Uterus (tissue), 4 donors: ENCODE results near the gene COL6A1. TPM values are rescaled to one million over a fixed set of nuclear protein-coding genes. Genes with fewer than 3 reads are reported as not detected.

Source experiments
- DNase-seq, 2 donors: peaks; one replicate each; pipeline ENCODE4 v3.0.0-alpha.2; 2019 to 2020
- H3K27ac ChIP-seq, 2 donors: fragments of 200-600 bp; sonication (generic); 1 replicate in 1 of 2; 2 replicates in 1 of 2; pipeline ENCODE4 v1.5.1; 2016 to 2018
- H3K27me3 ChIP-seq, 2 donors: fragments of 200-600 bp; sonication (generic); one replicate each; pipeline ENCODE4 v1.5.1; 2018 to 2019; ENCODE audit warnings: control low read depth in 1 of 2
- H3K36me3 ChIP-seq, 2 donors: fragments of 200-600 bp; sonication (generic); one replicate each; pipeline ENCODE4 v1.5.1; 2019; ENCODE audit warnings: control low read depth in 1 of 2
- H3K4me1 ChIP-seq, 2 donors: fragments of 200-600 bp; sonication (generic); one replicate each; pipeline ENCODE4 v1.5.1; 2018 to 2019; ENCODE audit warnings: control low read depth in 1 of 2
- H3K4me3 ChIP-seq, 2 donors: fragments of 200-600 bp; sonication (generic); 1 replicate in 1 of 2; 2 replicates in 1 of 2; pipeline ENCODE4 v1.5.1; 2018 to 2019; ENCODE audit warnings: mild to moderate bottlenecking in 1 of 2
- H3K9me3 ChIP-seq, 2 donors: fragments of 200-600 bp; sonication (generic); one replicate each; pipeline ENCODE4 v1.5.1; 2019; ENCODE audit warnings: control low read depth in 1 of 2
- POLR2A ChIP-seq, 2 donors: fragments of 450-650 bp; IDR thresholded peaks; one replicate each; pipeline ENCODE4 v1.6.1; 2016; ENCODE audit warnings: antibody characterized with exemption in 2 of 2, mild to moderate bottlenecking in 1 of 2, moderate library complexity in 1 of 2
- intact Hi-C: fragments of 100-400 bp; cut with DNase I; formaldehyde crosslinking; loops from one replicate; pipeline ENCODE4 v1.15.1; 2023; ENCODE audit warnings: low total_unique reads
- total RNA-seq, 4 donors: library from RNA; depleted of rRNA in 3 of 4; stranded (reverse); fragments of >200 nt in 3 of 4; gene quantifications; one replicate each; pipeline versions ENCODE4 v1.1.0 to v1.2.4, GENCODE V29; 2014 to 2023
- TF ChIP-seq, protein P1 (sequence below), 4 experiments: fragments of 200-600 bp in 2 of 4; fragments of 450-650 bp in 2 of 4; sonication (generic) in 2 of 4; IDR thresholded peaks; one replicate each; pipeline ENCODE4 v1.5.1; 2016 to 2019; ENCODE audit warnings: antibody characterized with exemption in 4 of 4, mild to moderate bottlenecking in 2 of 4, moderate library complexity in 1 of 4
- donor health status: DM: yes; HTN: yes; CAD: no.

COL6A1 gene
- total RNA-seq, 4 donors from 2014 or later: 621 to 1,160 (median 804) TPM

- H3K27ac ChIP-seq: peak overlapping the region; percentile 92 to 96
Observed at GRCh38 chr21:46051379-46051770, 69.8 kb downstream of the COL6A1 start.

DNA sequence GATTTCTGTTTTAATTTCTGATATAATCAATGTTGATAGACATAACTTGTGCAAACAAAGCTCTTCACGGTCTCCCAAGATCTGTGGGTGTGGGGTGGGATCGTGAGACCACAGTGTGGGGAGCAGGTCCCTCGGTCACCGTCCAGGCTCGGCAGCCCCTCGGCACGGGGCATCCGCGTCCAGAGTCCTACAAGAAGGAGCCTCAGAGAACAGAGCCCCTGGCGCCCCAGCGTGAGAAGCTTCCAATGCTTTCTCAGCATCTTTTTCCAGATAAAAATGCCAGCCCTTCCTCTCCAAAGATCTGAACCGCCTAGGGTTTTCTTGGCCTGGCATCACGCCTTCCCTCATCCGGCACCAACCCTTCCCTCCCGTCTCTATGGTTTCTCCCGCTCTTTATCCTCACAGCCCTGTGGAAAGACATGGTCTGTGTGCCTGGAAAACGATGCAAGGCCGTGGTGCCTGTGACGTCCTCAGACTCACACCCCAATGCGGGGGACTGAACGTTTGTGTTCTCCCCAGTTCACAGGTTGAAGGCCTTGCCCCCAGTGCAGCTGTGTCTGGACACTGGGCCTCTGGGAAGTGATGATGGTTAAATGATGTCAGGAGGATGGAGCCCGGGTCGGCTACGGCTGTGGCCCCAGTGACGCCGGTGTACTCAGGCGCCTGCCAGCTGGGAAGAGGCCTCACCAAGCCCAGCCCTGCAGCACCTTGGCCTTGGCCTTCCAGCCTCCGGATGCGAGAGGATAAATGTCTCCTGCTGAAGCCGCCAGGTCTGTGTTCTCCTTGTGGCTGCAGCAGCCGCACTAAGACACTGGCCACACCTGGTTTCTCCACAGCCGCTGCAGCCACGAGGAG is 70.5 kb downstream of the COL6A1 start:
- H3K9me3 ChIP-seq: no peaks in the 10 kb centered on the region
- no peak overlapping the region for H3K4me3 ChIP-seq
- peak in 1 of 2 donors; percentile 24 for DNase-seq
- H3K27me3 ChIP-seq: no peaks in the 10 kb centered on the region
- peak overlapping the region; percentile 92 to 96 for H3K27ac ChIP-seq
- intact Hi-C loops: loop anchor here (5.0 kb wide), 1 partner anchor 70 kb away; the partner anchor contains the start of gene COL6A1
- H3K36me3 ChIP-seq: no peaks in the 10 kb centered on the region
- H3K4me1 ChIP-seq: peaks cover 15 to 32% of the 10 kb centered on the region in 2 donors
- no peak for TF ChIP-seq POLR2A (IDR thresholded peaks at IDR 0.05)
- TF ChIP-seq, protein P1, sequence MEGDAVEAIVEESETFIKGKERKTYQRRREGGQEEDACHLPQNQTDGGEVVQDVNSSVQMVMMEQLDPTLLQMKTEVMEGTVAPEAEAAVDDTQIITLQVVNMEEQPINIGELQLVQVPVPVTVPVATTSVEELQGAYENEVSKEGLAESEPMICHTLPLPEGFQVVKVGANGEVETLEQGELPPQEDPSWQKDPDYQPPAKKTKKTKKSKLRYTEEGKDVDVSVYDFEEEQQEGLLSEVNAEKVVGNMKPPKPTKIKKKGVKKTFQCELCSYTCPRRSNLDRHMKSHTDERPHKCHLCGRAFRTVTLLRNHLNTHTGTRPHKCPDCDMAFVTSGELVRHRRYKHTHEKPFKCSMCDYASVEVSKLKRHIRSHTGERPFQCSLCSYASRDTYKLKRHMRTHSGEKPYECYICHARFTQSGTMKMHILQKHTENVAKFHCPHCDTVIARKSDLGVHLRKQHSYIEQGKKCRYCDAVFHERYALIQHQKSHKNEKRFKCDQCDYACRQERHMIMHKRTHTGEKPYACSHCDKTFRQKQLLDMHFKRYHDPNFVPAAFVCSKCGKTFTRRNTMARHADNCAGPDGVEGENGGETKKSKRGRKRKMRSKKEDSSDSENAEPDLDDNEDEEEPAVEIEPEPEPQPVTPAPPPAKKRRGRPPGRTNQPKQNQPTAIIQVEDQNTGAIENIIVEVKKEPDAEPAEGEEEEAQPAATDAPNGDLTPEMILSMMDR (IDR thresholded peaks at IDR 0.05): no peak

More at GRCh38 chr21:46051379-46051770, 69.8 kb downstream of the COL6A1 start:
- no peaks in the 10 kb centered on the region for H3K9me3 ChIP-seq
- H3K27me3 ChIP-seq: no peaks in the 10 kb centered on the region
- H3K4me1 ChIP-seq: peaks cover 12 to 28% of the 10 kb centered on the region in 2 donors
- H3K36me3 ChIP-seq: no peaks in the 10 kb centered on the region
- no peak for DNase-seq
- intact Hi-C loops: loop anchor here (5.0 kb wide), 1 partner anchor 69 kb away; the partner anchor contains the start of gene COL6A1
- TF ChIP-seq, protein P1 (IDR thresholded peaks at IDR 0.05): no peak
- TF ChIP-seq POLR2A (IDR thresholded peaks at IDR 0.05): no peak
- H3K4me3 ChIP-seq: no peak overlapping the region

GRCh38 chr21:46052703-46053651 is 71.4 kb downstream of the COL6A1 start:
- H3K4me1 ChIP-seq: peaks cover 17 to 40% of the 10 kb centered on the region in 2 donors
- H3K9me3 ChIP-seq: no peaks in the 10 kb centered on the region
- peak overlapping the region; percentile 98 to 99 for H3K27ac ChIP-seq
- intact Hi-C loops: loop anchor here (5.0 kb wide), 1 partner anchor 71 kb away; the partner anchor contains the start of gene COL6A1
- no peak overlapping the region for H3K4me3 ChIP-seq
- peak in 1 of 2 donors; percentile 16 for TF ChIP-seq POLR2A (IDR thresholded peaks at IDR 0.05)
- TF ChIP-seq, protein P1 (IDR thresholded peaks at IDR 0.05): no peak
- DNase-seq: peak in 1 of 2 donors; percentile 46
- no peaks in the 10 kb centered on the region for H3K36me3 ChIP-seq
- no peaks in the 10 kb centered on the region for H3K27me3 ChIP-seq

DNA sequence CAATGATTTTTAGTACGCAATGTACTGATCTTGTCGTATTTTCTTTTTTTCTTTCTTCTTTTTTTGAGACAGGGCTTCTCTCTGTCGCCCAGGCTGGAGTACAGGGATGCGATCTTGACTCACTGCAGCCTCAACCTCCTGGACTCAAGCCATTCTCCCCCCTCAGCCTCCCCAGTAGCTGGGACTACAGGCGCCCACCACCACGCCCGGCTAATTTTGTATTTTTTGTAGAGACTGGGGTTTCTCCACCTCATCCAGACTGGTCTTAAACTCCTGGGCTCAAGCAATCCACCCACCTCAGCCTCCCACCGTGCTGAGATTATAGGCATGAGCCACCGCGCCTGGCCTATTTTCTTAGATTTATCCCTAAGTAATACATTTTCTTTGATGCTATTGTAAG is 72.5 kb downstream of the COL6A1 start:
- H3K4me1 ChIP-seq: peaks cover 17 to 40% of the 10 kb centered on the region in 2 donors
- peak overlapping the region; percentile 98 to 99 for H3K27ac ChIP-seq
- H3K4me3 ChIP-seq: no peak overlapping the region
- no peaks in the 10 kb centered on the region for H3K9me3 ChIP-seq
- intact Hi-C loops: loop anchor here (5.0 kb wide), 1 partner anchor 72 kb away; the partner anchor contains the start of gene COL6A1
- peak in 1 of 2 donors; percentile 29 for DNase-seq
- TF ChIP-seq POLR2A (IDR thresholded peaks at IDR 0.05): no peak
- TF ChIP-seq, protein P1 (IDR thresholded peaks at IDR 0.05): no peak
- no peaks in the 10 kb centered on the region for H3K27me3 ChIP-seq
- no peaks in the 10 kb centered on the region for H3K36me3 ChIP-seq
